ENCODE measurements around the gene IAPP. TPM values are rescaled to one million over a fixed set of nuclear protein-coding genes. Genes with fewer than 3 reads are reported as not detected.

The IAPP gene
- total RNA-seq: not detected
- not detected for total RNA-seq (2013)
- 0 to 0.09 (median 0) reads per million in 29 experiments for total RNA-seq

DNA sequence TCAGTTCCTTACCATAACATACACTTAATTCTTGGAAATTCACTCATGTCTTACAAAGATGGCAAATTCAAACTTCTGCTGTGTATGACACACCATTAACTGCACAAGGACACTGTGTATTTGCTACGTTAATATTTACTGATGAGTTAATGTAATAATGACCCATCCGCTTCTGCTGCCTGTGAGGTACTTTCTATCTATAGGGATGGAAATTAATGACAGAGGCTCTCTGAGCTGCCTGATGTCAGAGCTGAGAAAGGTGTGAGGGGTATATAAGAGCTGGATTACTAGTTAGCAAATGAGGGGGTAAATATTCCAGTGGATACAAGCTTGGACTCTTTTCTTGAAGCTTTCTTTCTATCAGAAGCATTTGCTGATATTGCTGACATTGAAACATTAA is at the start of gene IAPP:
Gene IAPP, plus strand, starts transcription at position 301 of the 400 bp plus-strand sequence. CDS start 450 bp downstream, outside the sequence.
- POLR2A ChIA-PET: no interaction called here
- Mint-ChIP-seq H3K9me3 (no peaks in the 10 kb centered on the region), H3K4me3 (no peak within 1 kb of the TSS), H3K27me3 (peaks cover 0 to 1% of the 10 kb centered on the region in 2 donors), H3K27ac (no peak within 1 kb of the TSS), H3K36me3 (no peaks in the 10 kb centered on the region), H3K4me1 (peaks cover 4 to 6% (median 4%) of the 10 kb centered on the region in 3 donors)
- H3K4me1 ChIP-seq (ENCODE audit: control insufficient read depth in 1 of 2, extremely low read depth in 1 of 2, insufficient read depth in 2 of 2, low read length in 2 of 2): no peaks in the 10 kb centered on the region
- no peaks in the 10 kb centered on the region for H3K27me3 ChIP-seq (replicated peaks in 1 of 2; ENCODE audit: control insufficient read depth in 2 of 2, extremely low read depth in 1 of 2, insufficient read depth in 2 of 2, low read length in 1 of 2)
- DNase-seq (no peak), ATAC-seq (replicated peaks in 1 of 4) (no peak)
- H3K27ac ChIP-seq (ENCODE audit: low read length): no peak within 1 kb of the TSS
- H3K9me3 ChIP-seq: no peaks in the 10 kb centered on the region
- CTCF ChIA-PET: no interaction called here
- whole genome bisulfite sequencing (ENCODE audit: insufficient coverage): 100% methylated on average over 1 of the region's 2 CpGs
- H3K4me3 ChIP-seq (ENCODE audit: control insufficient read depth in 1 of 2, extremely low read depth in 1 of 2, low read length in 1 of 2): no peak within 1 kb of the TSS
- no peaks in the 10 kb centered on the region for H3K36me3 ChIP-seq (ENCODE audit: control insufficient read depth in 2 of 2, extremely low read depth in 1 of 2, insufficient read depth in 1 of 2, low read length in 1 of 2)

DNA sequence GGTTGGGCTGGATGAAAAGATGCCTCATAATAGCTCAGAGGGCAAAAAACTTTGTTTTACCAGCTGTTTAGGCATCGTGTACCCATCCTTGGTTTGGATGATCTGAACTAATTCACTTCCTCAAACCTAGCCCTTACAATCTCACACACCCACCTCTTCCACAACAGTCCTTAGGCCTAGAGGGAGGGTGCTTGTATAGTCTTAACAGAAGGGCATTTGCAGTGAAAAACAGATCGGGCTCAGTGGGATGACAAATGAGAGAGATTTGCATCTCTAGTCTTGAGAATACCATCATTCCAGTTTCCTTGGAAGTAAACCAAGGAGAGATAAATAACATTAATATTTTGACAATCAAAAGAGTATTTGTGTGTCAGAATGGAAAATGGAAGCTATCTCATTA is 49.0 kb upstream of the IAPP start:
- no peaks in the 10 kb centered on the region for H3K4me1 ChIP-seq (ENCODE audit: control insufficient read depth in 1 of 2, extremely low read depth in 1 of 2, insufficient read depth in 2 of 2, low read length in 2 of 2)
- H3K27me3 ChIP-seq (replicated peaks in 1 of 2; ENCODE audit: control insufficient read depth in 2 of 2, extremely low read depth in 1 of 2, insufficient read depth in 2 of 2, low read length in 1 of 2): no peaks in the 10 kb centered on the region
- H3K9me3 ChIP-seq: no peaks in the 10 kb centered on the region
- no peak for DNase-seq
- ATAC-seq (replicated peaks in 1 of 4): no peak
- peaks cover 0 to 4% of the 10 kb centered on the region in 2 donors for H3K27me3 Mint-ChIP-seq
- peaks cover 0 to 22% (median 8%) of the 10 kb centered on the region in 3 donors for H3K9me3 Mint-ChIP-seq
- POLR2A ChIA-PET: no interaction called here
- no CpG with 5 or more reads among the region's 2 CpGs for WGBS (ENCODE audit: insufficient coverage)
- H3K4me3 Mint-ChIP-seq: no peak overlapping the region
- CTCF ChIA-PET: no interaction called here
- H3K27ac ChIP-seq (ENCODE audit: low read length): no peak overlapping the region
- H3K27ac Mint-ChIP-seq: no peak overlapping the region
- H3K36me3 ChIP-seq (ENCODE audit: control insufficient read depth in 2 of 2, extremely low read depth in 1 of 2, insufficient read depth in 1 of 2, low read length in 1 of 2): no peaks in the 10 kb centered on the region
- H3K4me3 ChIP-seq (ENCODE audit: control insufficient read depth in 1 of 2, extremely low read depth in 1 of 2, low read length in 1 of 2): no peak overlapping the region
- H3K4me1 Mint-ChIP-seq: no peaks in the 10 kb centered on the region
- peaks cover 3% of the 10 kb centered on the region for H3K36me3 Mint-ChIP-seq

GRCh38 chr12:21324551-21324950 is 48.2 kb upstream of the IAPP start:
- Histone ChIP-seq H3K4me3 (ENCODE audit: control insufficient read depth in 1 of 2, extremely low read depth in 1 of 2, low read length in 1 of 2) (no peak overlapping the region), H3K27me3 (replicated peaks in 1 of 2; ENCODE audit: control insufficient read depth in 2 of 2, extremely low read depth in 1 of 2, insufficient read depth in 2 of 2, low read length in 1 of 2) (no peaks in the 10 kb centered on the region), H3K27ac (ENCODE audit: low read length) (no peak overlapping the region), H3K36me3 (ENCODE audit: control insufficient read depth in 2 of 2, extremely low read depth in 1 of 2, insufficient read depth in 1 of 2, low read length in 1 of 2) (no peaks in the 10 kb centered on the region), H3K4me1 (ENCODE audit: control insufficient read depth in 1 of 2, extremely low read depth in 1 of 2, insufficient read depth in 2 of 2, low read length in 2 of 2) (no peaks in the 10 kb centered on the region), H3K9me3 (no peaks in the 10 kb centered on the region)
- peaks cover 0 to 22% (median 8%) of the 10 kb centered on the region in 3 donors for H3K9me3 Mint-ChIP-seq
- ATAC-seq (replicated peaks in 1 of 4) (no peak), DNase-seq (no peak)
- peaks cover 3% of the 10 kb centered on the region for H3K36me3 Mint-ChIP-seq
- POLR2A ChIA-PET: interaction anchor here in 1 of 2 donors (0.6 kb wide), 1 partner anchor 746 kb away, joined by 3 read pairs; no protein-coding TSS in a partner anchor
- no peak overlapping the region for H3K4me3 Mint-ChIP-seq
- CTCF ChIA-PET: no interaction called here
- no peaks in the 10 kb centered on the region for H3K4me1 Mint-ChIP-seq
- no peak overlapping the region for H3K27ac Mint-ChIP-seq
- no CpG with 5 or more reads among the region's 1 CpG for WGBS (ENCODE audit: insufficient coverage)
- peaks cover 0 to 4% of the 10 kb centered on the region in 2 donors for H3K27me3 Mint-ChIP-seq

DNA sequence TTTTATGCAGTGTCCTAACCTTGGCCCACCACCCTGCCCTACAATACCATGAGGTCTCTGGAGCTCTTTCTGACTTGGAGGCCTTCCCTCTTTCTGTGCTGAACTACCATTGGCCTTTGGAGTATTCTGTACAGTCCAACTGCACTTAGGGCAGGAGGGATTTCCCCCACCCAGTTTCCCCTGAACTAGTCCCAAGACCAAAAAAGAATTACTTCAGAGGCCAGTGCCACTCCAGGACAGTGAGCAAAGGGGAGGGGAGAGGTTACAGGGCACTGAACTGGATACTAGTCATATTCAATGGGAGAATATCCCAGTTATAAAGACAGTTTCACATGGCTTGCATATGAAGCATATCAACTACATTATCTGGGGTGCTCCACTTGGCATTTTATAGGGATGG is 44.1 kb upstream of the IAPP start:
- H3K27ac Mint-ChIP-seq: no peak overlapping the region
- H3K4me1 Mint-ChIP-seq: no peaks in the 10 kb centered on the region
- no peak overlapping the region for H3K27ac ChIP-seq (ENCODE audit: low read length)
- ChIA-PET CTCF (no interaction called here), POLR2A (no interaction called here)
- no peak overlapping the region for H3K4me3 Mint-ChIP-seq
- peaks cover 3% of the 10 kb centered on the region for H3K36me3 Mint-ChIP-seq
- no peaks in the 10 kb centered on the region for H3K36me3 ChIP-seq (ENCODE audit: control insufficient read depth in 2 of 2, extremely low read depth in 1 of 2, insufficient read depth in 1 of 2, low read length in 1 of 2)
- H3K9me3 Mint-ChIP-seq: peaks cover 4 to 29% (median 8%) of the 10 kb centered on the region in 3 donors
- no peaks in the 10 kb centered on the region for H3K4me1 ChIP-seq (ENCODE audit: control insufficient read depth in 1 of 2, extremely low read depth in 1 of 2, insufficient read depth in 2 of 2, low read length in 2 of 2)
- no peaks in the 10 kb centered on the region for H3K9me3 ChIP-seq
- no peak overlapping the region for H3K4me3 ChIP-seq (ENCODE audit: control insufficient read depth in 1 of 2, extremely low read depth in 1 of 2, low read length in 1 of 2)
- peaks cover 1 to 9% of the 10 kb centered on the region in 2 donors for H3K27me3 Mint-ChIP-seq
- ATAC-seq (replicated peaks in 1 of 4): no peak
- no peaks in the 10 kb centered on the region for H3K27me3 ChIP-seq (replicated peaks in 1 of 2; ENCODE audit: control insufficient read depth in 2 of 2, extremely low read depth in 1 of 2, insufficient read depth in 2 of 2, low read length in 1 of 2)
- DNase-seq: no peak

DNA sequence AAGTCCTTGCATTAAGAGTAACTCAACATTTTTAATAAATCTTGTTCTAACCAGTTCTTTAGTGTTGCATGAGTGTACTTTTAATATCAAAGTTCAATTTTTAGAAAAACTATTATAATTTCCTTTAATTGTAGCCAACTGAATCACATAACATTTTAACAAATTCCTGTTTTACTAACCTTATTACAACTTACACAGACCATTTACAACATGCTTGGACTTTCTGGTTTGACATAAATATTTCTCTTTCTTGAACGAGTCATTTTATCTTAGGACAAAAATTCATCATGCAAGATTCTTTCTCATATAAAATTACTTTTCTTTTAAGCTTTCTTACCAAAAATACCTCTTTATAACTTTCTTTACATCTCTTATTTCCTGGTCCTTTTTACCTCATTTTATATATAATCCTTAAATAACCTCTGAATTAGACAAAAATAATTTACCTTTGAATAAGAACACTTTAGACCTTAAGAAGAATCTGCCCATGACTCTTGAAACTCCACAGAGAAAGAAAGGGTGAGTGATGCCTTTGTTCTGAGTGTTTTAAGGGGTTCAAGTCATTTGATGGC is 41.9 kb upstream of the IAPP start:
- Mint-ChIP-seq H3K4me1 (no peaks in the 10 kb centered on the region), H3K36me3 (peaks cover 3% of the 10 kb centered on the region), H3K4me3 (no peak overlapping the region), H3K27ac (no peak overlapping the region), H3K9me3 (peaks cover 4 to 29% (median 8%) of the 10 kb centered on the region in 3 donors), H3K27me3 (peaks cover 1 to 9% of the 10 kb centered on the region in 2 donors)
- H3K4me3 ChIP-seq (ENCODE audit: control insufficient read depth in 1 of 2, extremely low read depth in 1 of 2, low read length in 1 of 2): no peak overlapping the region
- WGBS (ENCODE audit: insufficient coverage): no CpG with 5 or more reads among the region's 1 CpG
- ChIA-PET POLR2A (no interaction called here), CTCF (no interaction called here)
- ATAC-seq (replicated peaks in 1 of 4) (no peak), DNase-seq (no peak)
- no peaks in the 10 kb centered on the region for H3K27me3 ChIP-seq (replicated peaks in 1 of 2; ENCODE audit: control insufficient read depth in 2 of 2, extremely low read depth in 1 of 2, insufficient read depth in 2 of 2, low read length in 1 of 2)
- no peak overlapping the region for H3K27ac ChIP-seq (ENCODE audit: low read length)
- no peaks in the 10 kb centered on the region for H3K36me3 ChIP-seq (ENCODE audit: control insufficient read depth in 2 of 2, extremely low read depth in 1 of 2, insufficient read depth in 1 of 2, low read length in 1 of 2)
- no peaks in the 10 kb centered on the region for H3K4me1 ChIP-seq (ENCODE audit: control insufficient read depth in 1 of 2, extremely low read depth in 1 of 2, insufficient read depth in 2 of 2, low read length in 2 of 2)
- no peaks in the 10 kb centered on the region for H3K9me3 ChIP-seq

DNA sequence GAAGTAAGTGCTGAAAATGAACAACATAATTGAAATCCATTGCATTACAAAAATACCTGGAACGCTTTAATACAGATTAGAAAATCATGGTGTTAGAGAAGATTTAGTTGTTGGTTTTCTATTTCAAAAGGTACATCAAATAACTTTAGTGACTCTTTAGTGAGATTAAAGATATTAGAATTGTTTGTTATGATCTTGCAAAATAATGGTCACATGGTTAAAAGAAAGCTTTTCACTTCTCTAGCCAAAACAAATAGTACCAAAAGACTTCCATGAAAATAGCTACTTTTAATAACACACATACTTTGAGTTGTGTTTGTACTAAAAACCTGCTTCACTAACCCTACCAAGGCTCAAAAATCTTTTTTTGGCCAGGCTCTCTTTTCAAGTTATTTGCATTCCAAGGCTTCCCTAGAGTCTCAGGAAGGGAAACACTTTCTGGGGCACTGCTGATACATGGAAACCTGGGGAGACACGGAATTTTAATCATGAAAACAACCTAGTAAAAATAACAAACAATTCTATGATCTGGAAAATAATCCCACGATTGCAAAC is 37.9 kb upstream of the IAPP start, which contains the start of gene SLCO1A2:
Gene SLCO1A2, minus strand, starts transcription at position 147 of the 555 bp plus-strand sequence. CDS start 270 bp downstream, outside the sequence.
- POLR2A ChIA-PET: no interaction called here
- no peak within 1 kb of the TSS for H3K27ac ChIP-seq (ENCODE audit: low read length)
- CTCF ChIA-PET: no interaction called here

More for the DNA sequence above, 37.9 kb upstream of the IAPP start, which contains the start of gene SLCO1A2:
- Histone ChIP-seq H3K9me3 (no peaks in the 10 kb centered on the region), H3K4me1 (ENCODE audit: control insufficient read depth in 1 of 2, extremely low read depth in 1 of 2, insufficient read depth in 2 of 2, low read length in 2 of 2) (no peaks in the 10 kb centered on the region), H3K27me3 (replicated peaks in 1 of 2; ENCODE audit: control insufficient read depth in 2 of 2, extremely low read depth in 1 of 2, insufficient read depth in 2 of 2, low read length in 1 of 2) (no peaks in the 10 kb centered on the region), H3K36me3 (ENCODE audit: control insufficient read depth in 2 of 2, extremely low read depth in 1 of 2, insufficient read depth in 1 of 2, low read length in 1 of 2) (no peaks in the 10 kb centered on the region), H3K4me3 (ENCODE audit: control insufficient read depth in 1 of 2, extremely low read depth in 1 of 2, low read length in 1 of 2) (no peak within 1 kb of the TSS)
- WGBS (ENCODE audit: insufficient coverage): no CpG with 5 or more reads among the region's 3 CpGs
- H3K36me3 Mint-ChIP-seq: no peaks in the 10 kb centered on the region
- H3K4me3 Mint-ChIP-seq: no peak within 1 kb of the TSS
- no peak within 1 kb of the TSS for H3K27ac Mint-ChIP-seq
- no peaks in the 10 kb centered on the region for H3K4me1 Mint-ChIP-seq
- DNase-seq (no peak), ATAC-seq (replicated peaks in 1 of 4) (no peak)
- peaks cover 0 to 8% (median 4%) of the 10 kb centered on the region in 3 donors for H3K9me3 Mint-ChIP-seq
- peaks cover 1 to 9% of the 10 kb centered on the region in 2 donors for H3K27me3 Mint-ChIP-seq

Measured in T-cell (primary cell).